ENCODE measurements around the gene GSN. TPM values are rescaled to one million over a fixed set of nuclear protein-coding genes. Genes with fewer than 3 reads are reported as not detected.

GSN gene
- total RNA-seq, 2 donors from 2014 or later, result 3.6 to 4.0 TPM

GRCh38 chr9:121234832-121235161 lies 33.2 kb upstream of the GSN start:
- Mint-ChIP-seq H3K4me3 (no peak overlapping the region), H3K9me3 (no peaks in the 10 kb centered on the region), H3K4me1 (ENCODE audit: low read depth) (no peaks in the 10 kb centered on the region), H3K27me3 (ENCODE audit: low read depth) (no peaks in the 10 kb centered on the region), H3K27ac (no peak overlapping the region), H3K36me3 (ENCODE audit: insufficient read depth in 2 of 2) (no peaks in the 10 kb centered on the region)
- DNase-seq (no peak), ATAC-seq (replicated peaks in 1 of 2) (no peak)

- no peak overlapping the region for H3K27ac Mint-ChIP-seq
- no peak for DNase-seq
These were observed 32.5 kb upstream of the GSN start for GRCh38 chr9:121235512-121235911.

GRCh38 chr9:121237916-121238315 lies 30.0 kb upstream of the GSN start:
- Mint-ChIP-seq H3K27ac (no peak overlapping the region), H3K9me3 (no peaks in the 10 kb centered on the region), H3K36me3 (ENCODE audit: insufficient read depth in 2 of 2) (no peaks in the 10 kb centered on the region), H3K4me1 (ENCODE audit: low read depth) (no peaks in the 10 kb centered on the region), H3K27me3 (ENCODE audit: low read depth) (no peaks in the 10 kb centered on the region), H3K4me3 (no peak overlapping the region)
- DNase-seq (no peak), ATAC-seq (replicated peaks in 1 of 2) (no peak)

More at GRCh38 chr9:121235512-121235911, 32.5 kb upstream of the GSN start:
- Mint-ChIP-seq H3K36me3 (ENCODE audit: insufficient read depth in 2 of 2) (no peaks in the 10 kb centered on the region), H3K9me3 (no peaks in the 10 kb centered on the region), H3K4me1 (ENCODE audit: low read depth) (no peaks in the 10 kb centered on the region), H3K4me3 (no peak overlapping the region), H3K27me3 (ENCODE audit: low read depth) (no peaks in the 10 kb centered on the region)
- ATAC-seq (replicated peaks in 1 of 2), result no peak

GRCh38 chr9:121239071-121239470 lies 28.9 kb upstream of the GSN start:
- ATAC-seq (replicated peaks in 1 of 2), result no peak

GRCh38 chr9:121239851-121240250 lies 28.1 kb upstream of the GSN start:
- Mint-ChIP-seq H3K9me3 (no peaks in the 10 kb centered on the region), H3K36me3 (ENCODE audit: insufficient read depth in 2 of 2) (peaks cover 0 to 5% of the 10 kb centered on the region in 2 donors), H3K4me1 (ENCODE audit: low read depth) (no peaks in the 10 kb centered on the region), H3K4me3 (no peak overlapping the region), H3K27me3 (ENCODE audit: low read depth) (no peaks in the 10 kb centered on the region), H3K27ac (no peak overlapping the region)
- DNase-seq, result no peak
- ATAC-seq (replicated peaks in 1 of 2), result no peak

More at GRCh38 chr9:121239071-121239470, 28.9 kb upstream of the GSN start:
- H3K27me3 Mint-ChIP-seq (ENCODE audit: low read depth), result no peaks in the 10 kb centered on the region
- H3K9me3 Mint-ChIP-seq, result no peaks in the 10 kb centered on the region
- no peak overlapping the region for H3K4me3 Mint-ChIP-seq
- H3K27ac Mint-ChIP-seq, result no peak overlapping the region
- H3K4me1 Mint-ChIP-seq (ENCODE audit: low read depth), result no peaks in the 10 kb centered on the region
- DNase-seq, result no peak
- H3K36me3 Mint-ChIP-seq (ENCODE audit: insufficient read depth in 2 of 2), result peaks cover 0 to 5% of the 10 kb centered on the region in 2 donors

- no peaks in the 10 kb centered on the region for H3K4me1 Mint-ChIP-seq (ENCODE audit: low read depth)
- no peaks in the 10 kb centered on the region for H3K9me3 Mint-ChIP-seq
- H3K4me3 Mint-ChIP-seq, result no peak overlapping the region
- H3K27me3 Mint-ChIP-seq (ENCODE audit: low read depth), result no peaks in the 10 kb centered on the region
- no peak for ATAC-seq (replicated peaks in 1 of 2)
- no peak for DNase-seq
- peaks cover 0 to 5% of the 10 kb centered on the region in 2 donors for H3K36me3 Mint-ChIP-seq (ENCODE audit: insufficient read depth in 2 of 2)
- H3K27ac Mint-ChIP-seq, result no peak overlapping the region
These were observed 27.4 kb upstream of the GSN start for GRCh38 chr9:121240472-121241135.

- Mint-ChIP-seq H3K4me1 (ENCODE audit: low read depth) (no peaks in the 10 kb centered on the region), H3K36me3 (ENCODE audit: insufficient read depth in 2 of 2) (peaks cover 0 to 5% of the 10 kb centered on the region in 2 donors)
- ATAC-seq (replicated peaks in 1 of 2), result no peak
These were observed 25.6 kb upstream of the GSN start for GRCh38 chr9:121242219-121242958.

GRCh38 chr9:121242959-121243346 lies 25.0 kb upstream of the GSN start:
- no peaks in the 10 kb centered on the region for H3K4me1 Mint-ChIP-seq (ENCODE audit: low read depth)
- H3K36me3 Mint-ChIP-seq (ENCODE audit: insufficient read depth in 2 of 2), result peaks cover 0 to 5% of the 10 kb centered on the region in 2 donors
- H3K4me3 Mint-ChIP-seq, result no peak overlapping the region
- DNase-seq (no peak), ATAC-seq (replicated peaks in 1 of 2) (no peak)
- no peak overlapping the region for H3K27ac Mint-ChIP-seq
- no peaks in the 10 kb centered on the region for H3K27me3 Mint-ChIP-seq (ENCODE audit: low read depth)
- no peaks in the 10 kb centered on the region for H3K9me3 Mint-ChIP-seq

More at GRCh38 chr9:121242219-121242958, 25.6 kb upstream of the GSN start:
- H3K27me3 Mint-ChIP-seq (ENCODE audit: low read depth), result no peaks in the 10 kb centered on the region
- no peaks in the 10 kb centered on the region for H3K9me3 Mint-ChIP-seq
- no peak for DNase-seq
- H3K27ac Mint-ChIP-seq, result no peak overlapping the region
- no peak overlapping the region for H3K4me3 Mint-ChIP-seq

- DNase-seq (no peak), ATAC-seq (replicated peaks in 1 of 2) (no peak)
- H3K36me3 Mint-ChIP-seq (ENCODE audit: insufficient read depth in 2 of 2), result peaks cover 0 to 5% of the 10 kb centered on the region in 2 donors
- H3K27ac Mint-ChIP-seq, result no peak overlapping the region
- H3K4me3 Mint-ChIP-seq, result no peak overlapping the region
- no peaks in the 10 kb centered on the region for H3K27me3 Mint-ChIP-seq (ENCODE audit: low read depth)
- no peaks in the 10 kb centered on the region for H3K4me1 Mint-ChIP-seq (ENCODE audit: low read depth)
- peaks cover 0 to 2% of the 10 kb centered on the region in 2 donors for H3K9me3 Mint-ChIP-seq
These were observed 21.0 kb upstream of the GSN start for GRCh38 chr9:121246821-121247561.

GRCh38 chr9:121249563-121249962 lies 18.4 kb upstream of the GSN start:
- H3K4me3 Mint-ChIP-seq, result no peak overlapping the region
- no peaks in the 10 kb centered on the region for H3K27me3 Mint-ChIP-seq (ENCODE audit: low read depth)
- no peaks in the 10 kb centered on the region for H3K4me1 Mint-ChIP-seq (ENCODE audit: low read depth)
- ATAC-seq (replicated peaks in 1 of 2), result no peak
- H3K9me3 Mint-ChIP-seq, result peaks cover 0 to 4% of the 10 kb centered on the region in 2 donors
- DNase-seq, result no peak
- no peak overlapping the region for H3K27ac Mint-ChIP-seq
- H3K36me3 Mint-ChIP-seq (ENCODE audit: insufficient read depth in 2 of 2), result no peaks in the 10 kb centered on the region

- no peak overlapping the region for H3K4me3 Mint-ChIP-seq
- H3K4me1 Mint-ChIP-seq (ENCODE audit: low read depth), result no peaks in the 10 kb centered on the region
- peaks cover 0 to 4% of the 10 kb centered on the region in 2 donors for H3K9me3 Mint-ChIP-seq
- ATAC-seq (replicated peaks in 1 of 2), result no peak
- no peak for DNase-seq
- H3K27me3 Mint-ChIP-seq (ENCODE audit: low read depth), result peaks cover 5% of the 10 kb centered on the region
- no peaks in the 10 kb centered on the region for H3K36me3 Mint-ChIP-seq (ENCODE audit: insufficient read depth in 2 of 2)
- H3K27ac Mint-ChIP-seq, result no peak overlapping the region
These were observed 15.7 kb upstream of the GSN start for GRCh38 chr9:121252104-121252851.

- no peaks in the 10 kb centered on the region for H3K36me3 Mint-ChIP-seq (ENCODE audit: insufficient read depth in 2 of 2)
- no peaks in the 10 kb centered on the region for H3K4me1 Mint-ChIP-seq (ENCODE audit: low read depth)
- H3K4me3 Mint-ChIP-seq, result no peak overlapping the region
- no peak overlapping the region for H3K27ac Mint-ChIP-seq
- peaks cover 5% of the 10 kb centered on the region for H3K27me3 Mint-ChIP-seq (ENCODE audit: low read depth)
- no peak for DNase-seq
- ATAC-seq (replicated peaks in 1 of 2), result no peak
- H3K9me3 Mint-ChIP-seq, result peaks cover 0 to 4% of the 10 kb centered on the region in 2 donors
These were observed 14.8 kb upstream of the GSN start for GRCh38 chr9:121253162-121253561.
